Astrocyte (in vitro differentiated cells and primary cell): ENCODE data around the gene TCERG1. TPM values are rescaled to one million over a fixed set of nuclear protein-coding genes. Genes with fewer than 3 reads are reported as not detected.
"Not testable (repeated sequence)": the region's sequence is repeated elsewhere in the genome, so short reads cannot be mapped to it uniquely, and the experiment has no call there.

Source experiments
- DNase-seq: peaks from one replicate; pipeline ENCODE4 v3.0.0-alpha.2; 2010; ENCODE audit warnings: low read depth
- FAIRE-seq: peaks from 2 replicates; lab custom pipeline; 2011; peaks lifted over from hg19 to GRCh38; lab: Jason Lieb, UNC
- H2AFZ ChIP-seq: 2 replicates; pipeline ENCODE4 v1.6.0; 2012; ENCODE audit warnings: low read depth, low read length, inconsistent platforms
- H3K27ac ChIP-seq: 2 replicates; pipeline ENCODE4 v1.5.1; 2011; ENCODE audit warnings: low read depth, low read length, inconsistent platforms
- H3K27me3 ChIP-seq: 2 replicates; pipeline ENCODE4 v1.6.0; 2011; ENCODE audit warnings: low read length, inconsistent platforms; ENCODE audit not compliant: insufficient read depth
- H3K36me3 ChIP-seq: 2 replicates; pipeline ENCODE4 v1.5.1; 2011; ENCODE audit warnings: low read length, inconsistent platforms; ENCODE audit not compliant: insufficient read depth
- H3K4me1 ChIP-seq: 2 replicates; pipeline ENCODE4 v1.5.1; 2011; ENCODE audit warnings: low read length, inconsistent platforms; ENCODE audit not compliant: insufficient read depth
- H3K4me2 ChIP-seq: 2 replicates; pipeline ENCODE4 v1.6.0; 2012; ENCODE audit warnings: low read length, inconsistent platforms
- H3K4me3 ChIP-seq: 2 replicates; pipeline ENCODE4 v1.5.1; 2011; ENCODE audit warnings: low read depth, mild to moderate bottlenecking, low read length, inconsistent platforms; ENCODE audit not compliant: insufficient read depth
- H3K79me2 ChIP-seq: 2 replicates; pipeline ENCODE4 v1.6.0; 2012; ENCODE audit warnings: mild to moderate bottlenecking, low read length, inconsistent platforms; ENCODE audit not compliant: insufficient read depth
- H3K9ac ChIP-seq: 2 replicates; pipeline ENCODE4 v1.6.0; 2012; ENCODE audit warnings: mild to moderate bottlenecking, low read length, inconsistent platforms
- H3K9me3 ChIP-seq: 2 replicates; pipeline ENCODE4 v1.5.1; 2012; ENCODE audit warnings: low read depth, mild to moderate bottlenecking, low read length, inconsistent platforms; ENCODE audit not compliant: insufficient read depth
- H4K20me1 ChIP-seq: 2 replicates; pipeline ENCODE4 v1.6.0; 2012; ENCODE audit warnings: low read length, inconsistent platforms; ENCODE audit not compliant: insufficient read depth
- H3K27ac Mint-ChIP-seq: one replicate; pipeline ENCODE4 v1.8.0; 2021; ENCODE audit warnings: mild to moderate bottlenecking, mixed read lengths; ENCODE audit not compliant: unreplicated experiment
- H3K27me3 Mint-ChIP-seq: one replicate; pipeline ENCODE4 v1.8.0; 2021; ENCODE audit warnings: low read depth, mixed read lengths; ENCODE audit not compliant: unreplicated experiment
- H3K36me3 Mint-ChIP-seq: one replicate; pipeline ENCODE4 v1.8.0; 2021; ENCODE audit warnings: low read depth, mixed read lengths; ENCODE audit not compliant: unreplicated experiment
- H3K4me1 Mint-ChIP-seq: one replicate; pipeline ENCODE4 v1.8.0; 2021; ENCODE audit warnings: low read depth, mixed read lengths; ENCODE audit not compliant: unreplicated experiment
- H3K4me3 Mint-ChIP-seq: one replicate; pipeline ENCODE4 v1.8.0; 2021; ENCODE audit warnings: mild to moderate bottlenecking, moderate library complexity, mixed read lengths; ENCODE audit not compliant: unreplicated experiment
- H3K9me3 Mint-ChIP-seq: one replicate; pipeline ENCODE4 v1.8.0; 2021; ENCODE audit warnings: mild to moderate bottlenecking, mixed read lengths; ENCODE audit not compliant: unreplicated experiment
- EZH2 ChIP-seq: IDR thresholded peaks from 2 replicates; pipeline ENCODE4 v1.6.1; 2012; ENCODE audit warnings: mild to moderate bottlenecking, low read length, inconsistent platforms; ENCODE audit not compliant: insufficient read depth
- total RNA-seq: library from RNA; stranded (reverse); gene quantifications from 2 replicates; pipeline ENCODE4 v1.2.1, GENCODE V29; 2021
- TF ChIP-seq, protein P1 (sequence below): IDR thresholded peaks from 2 replicates; pipeline ENCODE4 v1.5.1; 2011; ENCODE audit warnings: low read depth, mild to moderate bottlenecking, inconsistent platforms, low read length, moderate library complexity; ENCODE audit not compliant: insufficient read depth

Gene TCERG1
- total RNA-seq, 1 donor from 2014 or later: 66.0 TPM

DNA sequence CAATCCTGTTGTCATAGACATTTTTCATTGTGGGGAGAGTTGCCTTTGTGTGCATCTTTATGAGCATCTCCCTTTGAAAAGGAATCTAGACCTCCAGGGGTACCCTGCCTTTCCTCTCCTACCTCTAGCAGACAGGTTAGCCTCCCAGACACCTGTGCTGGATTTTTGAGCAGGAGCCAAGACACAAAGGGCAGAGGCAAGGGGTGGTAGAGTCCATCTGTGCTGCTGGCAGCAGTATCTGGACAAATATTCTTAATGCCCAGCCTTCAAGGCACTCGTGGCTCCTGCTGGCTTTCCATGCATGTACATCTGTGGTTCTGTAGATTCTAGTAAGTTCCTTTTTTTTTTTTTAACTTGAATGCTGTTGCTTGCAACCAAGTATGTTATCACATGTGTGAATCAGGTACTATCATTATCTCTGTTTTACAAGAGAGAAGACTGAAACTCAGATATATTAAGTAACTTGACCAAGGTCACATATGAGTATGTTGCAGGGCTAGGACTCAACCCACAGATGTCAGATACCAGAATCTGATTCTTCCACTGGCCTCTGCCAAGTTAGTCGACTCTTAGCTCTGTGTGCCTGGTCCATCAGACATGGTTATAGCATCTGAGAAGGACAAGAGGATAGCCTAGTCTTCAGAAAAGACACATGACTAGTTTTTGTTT is 101.8 kb downstream of the TCERG1 start:
- FAIRE-seq (no peak), DNase-seq (no peak)
- TF ChIP-seq EZH2: no peak
- TF ChIP-seq, protein P1, sequence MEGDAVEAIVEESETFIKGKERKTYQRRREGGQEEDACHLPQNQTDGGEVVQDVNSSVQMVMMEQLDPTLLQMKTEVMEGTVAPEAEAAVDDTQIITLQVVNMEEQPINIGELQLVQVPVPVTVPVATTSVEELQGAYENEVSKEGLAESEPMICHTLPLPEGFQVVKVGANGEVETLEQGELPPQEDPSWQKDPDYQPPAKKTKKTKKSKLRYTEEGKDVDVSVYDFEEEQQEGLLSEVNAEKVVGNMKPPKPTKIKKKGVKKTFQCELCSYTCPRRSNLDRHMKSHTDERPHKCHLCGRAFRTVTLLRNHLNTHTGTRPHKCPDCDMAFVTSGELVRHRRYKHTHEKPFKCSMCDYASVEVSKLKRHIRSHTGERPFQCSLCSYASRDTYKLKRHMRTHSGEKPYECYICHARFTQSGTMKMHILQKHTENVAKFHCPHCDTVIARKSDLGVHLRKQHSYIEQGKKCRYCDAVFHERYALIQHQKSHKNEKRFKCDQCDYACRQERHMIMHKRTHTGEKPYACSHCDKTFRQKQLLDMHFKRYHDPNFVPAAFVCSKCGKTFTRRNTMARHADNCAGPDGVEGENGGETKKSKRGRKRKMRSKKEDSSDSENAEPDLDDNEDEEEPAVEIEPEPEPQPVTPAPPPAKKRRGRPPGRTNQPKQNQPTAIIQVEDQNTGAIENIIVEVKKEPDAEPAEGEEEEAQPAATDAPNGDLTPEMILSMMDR: no peak
- Histone ChIP-seq H3K27me3 (no peaks in the 10 kb centered on the region), H3K27ac (no peak overlapping the region), H4K20me1 (no peaks in the 10 kb centered on the region), H3K4me2 (no peak overlapping the region), H3K36me3 (no peaks in the 10 kb centered on the region), H3K4me3 (no peak overlapping the region), H3K4me1 (no peaks in the 10 kb centered on the region), H2AFZ (no peak overlapping the region), H3K9ac (no peak overlapping the region), H3K9me3 (no peaks in the 10 kb centered on the region), H3K79me2 (no peaks in the 10 kb centered on the region)
- Mint-ChIP-seq H3K27ac (no peak overlapping the region), H3K9me3 (no peaks in the 10 kb centered on the region), H3K36me3 (no peaks in the 10 kb centered on the region), H3K27me3 (peaks cover 2% of the 10 kb centered on the region), H3K4me3 (no peak overlapping the region), H3K4me1 (no peaks in the 10 kb centered on the region)

DNA sequence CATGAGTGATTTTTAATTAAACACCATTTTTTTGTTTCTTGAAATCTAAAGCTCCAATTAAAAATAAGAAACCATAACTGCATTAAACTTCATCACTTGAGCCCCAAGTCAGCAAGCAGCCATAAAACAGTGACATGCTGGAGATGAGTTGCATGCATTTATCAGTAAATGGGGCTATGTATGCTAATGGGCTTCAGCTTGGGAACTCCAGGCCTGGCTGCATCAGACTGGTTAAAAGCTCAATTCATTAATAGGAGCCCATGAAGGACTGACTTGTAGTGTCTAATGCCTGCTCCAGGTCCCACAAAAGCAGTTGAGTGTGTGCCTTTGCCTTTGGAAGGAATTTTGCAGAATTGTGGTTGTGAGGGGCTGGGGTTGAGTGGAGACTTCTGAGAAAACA is 102.5 kb downstream of the TCERG1 start:
- H3K4me1 Mint-ChIP-seq: no peaks in the 10 kb centered on the region
- no peaks in the 10 kb centered on the region for H3K9me3 Mint-ChIP-seq
- Histone ChIP-seq H3K9me3 (no peaks in the 10 kb centered on the region), H3K79me2 (no peaks in the 10 kb centered on the region), H3K27ac (no peak overlapping the region), H3K27me3 (no peaks in the 10 kb centered on the region), H3K4me2 (no peak overlapping the region), H3K36me3 (no peaks in the 10 kb centered on the region), H2AFZ (no peak overlapping the region), H3K4me3 (no peak overlapping the region), H3K4me1 (no peaks in the 10 kb centered on the region), H4K20me1 (no peaks in the 10 kb centered on the region), H3K9ac (no peak overlapping the region)
- H3K36me3 Mint-ChIP-seq: no peaks in the 10 kb centered on the region
- DNase-seq (no peak), FAIRE-seq (no peak)
- no peak overlapping the region for H3K27ac Mint-ChIP-seq
- no peak for TF ChIP-seq EZH2
- TF ChIP-seq, protein P1: no peak
- peaks cover 2% of the 10 kb centered on the region for H3K27me3 Mint-ChIP-seq
- H3K4me3 Mint-ChIP-seq: no peak overlapping the region

DNA sequence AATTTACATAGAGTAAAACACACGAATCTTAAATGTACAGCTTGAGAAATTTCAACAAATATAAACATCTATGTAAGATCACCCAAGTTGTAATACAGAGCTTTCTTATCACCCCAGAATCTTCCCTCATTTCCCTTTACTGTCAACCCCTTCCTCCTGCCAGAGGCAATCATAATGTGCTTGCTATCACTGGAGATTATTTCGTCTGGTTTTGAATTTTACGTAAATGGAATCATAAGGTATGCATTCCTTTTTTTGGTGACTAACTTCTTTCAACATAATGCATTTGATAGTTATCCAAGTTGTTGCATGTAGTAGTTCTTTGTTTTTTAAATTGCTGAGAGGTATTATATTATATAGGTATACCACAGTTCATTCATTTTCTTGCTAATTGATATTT is 106.3 kb downstream of the TCERG1 start:
- no peaks in the 10 kb centered on the region for H3K36me3 ChIP-seq
- no peak for TF ChIP-seq EZH2
- TF ChIP-seq, protein P1: no peak
- H3K9ac ChIP-seq: no peak overlapping the region
- Mint-ChIP-seq H3K4me3 (no peak overlapping the region), H3K4me1 (no peaks in the 10 kb centered on the region), H3K9me3 (peaks cover 2% of the 10 kb centered on the region), H3K27me3 (no peaks in the 10 kb centered on the region), H3K36me3 (no peaks in the 10 kb centered on the region), H3K27ac (no peak overlapping the region)
- no peaks in the 10 kb centered on the region for H3K9me3 ChIP-seq
- no peaks in the 10 kb centered on the region for H4K20me1 ChIP-seq
- no peak overlapping the region for H2AFZ ChIP-seq
- FAIRE-seq (no peak), DNase-seq (no peak)
- H3K4me3 ChIP-seq: no peak overlapping the region
- no peaks in the 10 kb centered on the region for H3K79me2 ChIP-seq
- H3K27ac ChIP-seq: no peak overlapping the region
- H3K4me1 ChIP-seq: no peaks in the 10 kb centered on the region
- H3K4me2 ChIP-seq: no peak overlapping the region
- H3K27me3 ChIP-seq: no peaks in the 10 kb centered on the region

DNA sequence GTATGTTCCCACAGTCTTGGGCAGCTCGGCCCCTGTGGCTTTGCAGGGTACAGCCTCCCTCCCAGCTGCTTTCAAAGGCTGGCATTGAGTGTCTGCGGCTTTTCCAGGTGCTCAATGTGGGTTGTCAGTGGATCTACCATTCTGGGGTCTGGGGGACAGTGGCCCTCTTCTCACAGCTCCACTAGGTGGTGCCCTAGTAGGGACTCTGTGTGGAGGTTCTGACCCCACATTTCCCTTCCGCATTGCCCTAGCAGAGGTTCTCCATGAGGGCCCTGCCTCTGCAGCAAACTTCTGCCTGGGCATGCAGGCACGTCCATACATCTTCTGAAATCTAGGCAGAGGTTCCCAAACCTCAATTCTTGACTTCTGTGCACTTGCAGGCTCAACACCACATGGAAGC is 109.8 kb downstream of the TCERG1 start:
- DNase-seq, H3K4me2 ChIP-seq, H3K36me3 ChIP-seq, H4K20me1 ChIP-seq, H3K27me3 ChIP-seq, H3K79me2 ChIP-seq, H3K4me3 ChIP-seq, H3K27me3 Mint-ChIP-seq, H3K4me3 Mint-ChIP-seq, H3K4me1 Mint-ChIP-seq, H3K9me3 Mint-ChIP-seq, H3K36me3 Mint-ChIP-seq, H2AFZ ChIP-seq, H3K9ac ChIP-seq, H3K27ac ChIP-seq, H3K27ac Mint-ChIP-seq, H3K9me3 ChIP-seq, FAIRE-seq: not testable (repeated sequence)
- peaks cover 21% of the 10 kb centered on the region for H3K4me1 ChIP-seq
